HG03064 (cell line): ENCODE data around the gene LPP.

Experiments
- ATAC-seq: cut with Tn5 transposase; IDR thresholded peaks from one replicate; pipeline ENCODE4 v1.9.1; 2021; ENCODE audit warnings: low read depth; ENCODE audit not compliant: unreplicated experiment

The LPP gene

GRCh38 chr3:188641076-188641475, 487.1 kb downstream of the LPP start:
- no peak for ATAC-seq

- no peak for ATAC-seq
Measured at GRCh38 chr3:188643736-188644135, 489.8 kb downstream of the LPP start.

GRCh38 chr3:188646592-188646991, 492.6 kb downstream of the LPP start:
- ATAC-seq: no peak

- ATAC-seq: no peak
Measured at GRCh38 chr3:188647237-188647636, 493.3 kb downstream of the LPP start.

- no peak for ATAC-seq
Measured at GRCh38 chr3:188649521-188649920, 495.6 kb downstream of the LPP start.

GRCh38 chr3:188656196-188656982, 502.4 kb downstream of the LPP start:
- ATAC-seq: no peak

- ATAC-seq: no peak
Measured at GRCh38 chr3:188658606-188659005, 504.6 kb downstream of the LPP start.

- no peak for ATAC-seq
Measured at GRCh38 chr3:188659449-188660090, 505.6 kb downstream of the LPP start.

- ATAC-seq: no peak
Measured at GRCh38 chr3:188660415-188660814, 506.5 kb downstream of the LPP start.

- ATAC-seq: no peak
Measured at GRCh38 chr3:188661806-188662205, 507.8 kb downstream of the LPP start.

GRCh38 chr3:188662214-188662613, 508.3 kb downstream of the LPP start:
- no peak for ATAC-seq

GRCh38 chr3:188662795-188663194, 508.8 kb downstream of the LPP start:
- no peak for ATAC-seq

- no peak for ATAC-seq
Measured at GRCh38 chr3:188663839-188664238, 509.9 kb downstream of the LPP start.

GRCh38 chr3:188664795-188665194, 510.8 kb downstream of the LPP start:
- ATAC-seq: no peak

GRCh38 chr3:188667926-188668325, 514.0 kb downstream of the LPP start:
- ATAC-seq: no peak

- ATAC-seq: no peak
Measured at GRCh38 chr3:188670446-188670845, 516.5 kb downstream of the LPP start.

- ATAC-seq: no peak
Measured at GRCh38 chr3:188671971-188672370, 518.0 kb downstream of the LPP start.

GRCh38 chr3:188672840-188673239, 518.9 kb downstream of the LPP start:
- no peak for ATAC-seq

GRCh38 chr3:188673646-188674186, 519.8 kb downstream of the LPP start:
- no peak for ATAC-seq

GRCh38 chr3:188674595-188674994, 520.6 kb downstream of the LPP start:
- no peak for ATAC-seq

- ATAC-seq: no peak
Measured at GRCh38 chr3:188677344-188677743, 523.4 kb downstream of the LPP start.

GRCh38 chr3:188680189-188680588, 526.2 kb downstream of the LPP start:
- ATAC-seq: no peak
